ENCODE data around the gene PFN1. TPM values are rescaled to one million over a fixed set of nuclear protein-coding genes. Genes with fewer than 3 reads are reported as not detected.
A peak's percentile ranks its signal among the peaks of the same experiment; 100 is the strongest.

The PFN1 gene
- total RNA-seq, 1 donor from 2014 or later, result 1,346 TPM

DNA sequence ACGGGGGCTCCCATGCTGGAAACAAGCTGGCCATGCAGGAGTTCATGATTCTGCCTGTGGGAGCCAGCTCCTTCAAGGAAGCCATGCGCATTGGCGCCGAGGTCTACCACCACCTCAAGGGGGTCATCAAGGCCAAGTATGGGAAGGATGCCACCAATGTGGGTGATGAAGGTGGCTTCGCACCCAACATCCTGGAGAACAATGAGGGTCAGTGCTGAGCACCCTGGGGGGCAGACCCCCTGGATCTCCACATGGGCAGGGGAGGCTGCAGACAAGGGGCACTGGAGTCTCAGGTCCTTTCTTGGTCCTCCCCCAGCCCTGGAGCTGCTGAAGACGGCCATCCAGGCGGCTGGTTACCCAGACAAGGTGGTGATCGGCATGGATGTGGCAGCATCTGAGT is 6.8 kb upstream of the PFN1 start:
- Mint-ChIP-seq H3K27me3 (ENCODE audit: low read depth, unreplicated experiment) (no peaks in the 10 kb centered on the region), H3K9me3 (ENCODE audit: unreplicated experiment) (no peaks in the 10 kb centered on the region), H3K4me1 (ENCODE audit: low read depth, unreplicated experiment) (peaks cover 28% of the 10 kb centered on the region), H3K36me3 (ENCODE audit: low read depth, unreplicated experiment) (peaks cover 17% of the 10 kb centered on the region), H3K27ac (ENCODE audit: unreplicated experiment) (no peak overlapping the region), H3K4me3 (ENCODE audit: unreplicated experiment) (peak overlapping the region; percentile 64)
- FAIRE-seq, result no peak
- no peak for TF ChIP-seq EZH2 (IDR thresholded peaks at IDR 0.05; ENCODE audit: insufficient read depth, low read length)
- no peaks in the 10 kb centered on the region for H4K20me1 ChIP-seq (ENCODE audit: insufficient read depth, low read length)
- no peak overlapping the region for H3K4me3 ChIP-seq (ENCODE audit: insufficient read depth, low read depth, low read length)
- DNase-seq (ENCODE audit: low read depth), result no peak
- no peak overlapping the region for H3K9ac ChIP-seq (ENCODE audit: low read length)
- H2AFZ ChIP-seq (ENCODE audit: low read depth, low read length), result no peak overlapping the region
- no peak overlapping the region for H3K27ac ChIP-seq (ENCODE audit: low read depth, low read length)
- no peaks in the 10 kb centered on the region for H3K36me3 ChIP-seq (ENCODE audit: insufficient read depth, low read length)
- no peaks in the 10 kb centered on the region for H3K9me3 ChIP-seq (ENCODE audit: insufficient read depth, low read depth, low read length)
- H3K4me2 ChIP-seq (ENCODE audit: low read length), result no peak overlapping the region
- no peaks in the 10 kb centered on the region for H3K79me2 ChIP-seq (ENCODE audit: insufficient read depth, low read length)
- peaks cover 21% of the 10 kb centered on the region for H3K4me1 ChIP-seq (ENCODE audit: insufficient read depth, low read length)
- no peaks in the 10 kb centered on the region for H3K27me3 ChIP-seq (ENCODE audit: insufficient read depth, low read length)

- Histone ChIP-seq H3K27me3 (ENCODE audit: insufficient read depth, low read length) (no peaks in the 10 kb centered on the region), H4K20me1 (ENCODE audit: insufficient read depth, low read length) (peaks cover 3% of the 10 kb centered on the region), H3K4me2 (ENCODE audit: low read length) (peak overlapping the region; percentile 60), H3K9ac (ENCODE audit: low read length) (peak overlapping the region; percentile 17), H3K4me1 (ENCODE audit: insufficient read depth, low read length) (peaks cover 22% of the 10 kb centered on the region), H3K79me2 (ENCODE audit: insufficient read depth, low read length) (no peaks in the 10 kb centered on the region), H3K27ac (ENCODE audit: low read depth, low read length) (no peak overlapping the region), H3K9me3 (ENCODE audit: insufficient read depth, low read depth, low read length) (no peaks in the 10 kb centered on the region), H2AFZ (ENCODE audit: low read depth, low read length) (no peak overlapping the region), H3K4me3 (ENCODE audit: insufficient read depth, low read depth, low read length) (no peak overlapping the region), H3K36me3 (ENCODE audit: insufficient read depth, low read length) (no peaks in the 10 kb centered on the region)
- peak; percentile 60 for DNase-seq (ENCODE audit: low read depth)
- peaks cover 9% of the 10 kb centered on the region for H3K36me3 Mint-ChIP-seq (ENCODE audit: low read depth, unreplicated experiment)
- H3K9me3 Mint-ChIP-seq (ENCODE audit: unreplicated experiment), result no peaks in the 10 kb centered on the region
- TF ChIP-seq, protein P1, sequence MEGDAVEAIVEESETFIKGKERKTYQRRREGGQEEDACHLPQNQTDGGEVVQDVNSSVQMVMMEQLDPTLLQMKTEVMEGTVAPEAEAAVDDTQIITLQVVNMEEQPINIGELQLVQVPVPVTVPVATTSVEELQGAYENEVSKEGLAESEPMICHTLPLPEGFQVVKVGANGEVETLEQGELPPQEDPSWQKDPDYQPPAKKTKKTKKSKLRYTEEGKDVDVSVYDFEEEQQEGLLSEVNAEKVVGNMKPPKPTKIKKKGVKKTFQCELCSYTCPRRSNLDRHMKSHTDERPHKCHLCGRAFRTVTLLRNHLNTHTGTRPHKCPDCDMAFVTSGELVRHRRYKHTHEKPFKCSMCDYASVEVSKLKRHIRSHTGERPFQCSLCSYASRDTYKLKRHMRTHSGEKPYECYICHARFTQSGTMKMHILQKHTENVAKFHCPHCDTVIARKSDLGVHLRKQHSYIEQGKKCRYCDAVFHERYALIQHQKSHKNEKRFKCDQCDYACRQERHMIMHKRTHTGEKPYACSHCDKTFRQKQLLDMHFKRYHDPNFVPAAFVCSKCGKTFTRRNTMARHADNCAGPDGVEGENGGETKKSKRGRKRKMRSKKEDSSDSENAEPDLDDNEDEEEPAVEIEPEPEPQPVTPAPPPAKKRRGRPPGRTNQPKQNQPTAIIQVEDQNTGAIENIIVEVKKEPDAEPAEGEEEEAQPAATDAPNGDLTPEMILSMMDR (IDR thresholded peaks at IDR 0.05; ENCODE audit: insufficient read depth, low read depth, low read length), result no peak
- peaks cover 28% of the 10 kb centered on the region for H3K4me1 Mint-ChIP-seq (ENCODE audit: low read depth, unreplicated experiment)
- no peaks in the 10 kb centered on the region for H3K27me3 Mint-ChIP-seq (ENCODE audit: low read depth, unreplicated experiment)
- FAIRE-seq, result peak; percentile 76
- H3K27ac Mint-ChIP-seq (ENCODE audit: unreplicated experiment), result peak overlapping the region; percentile 78
- H3K4me3 Mint-ChIP-seq (ENCODE audit: unreplicated experiment), result peak overlapping the region; percentile 31
These were observed 5.2 kb upstream of the PFN1 start for GRCh38 chr17:4953451-4953961.

- H3K4me3 ChIP-seq (ENCODE audit: insufficient read depth, low read depth, low read length), result no peak overlapping the region
- Mint-ChIP-seq H3K27me3 (ENCODE audit: low read depth, unreplicated experiment) (no peaks in the 10 kb centered on the region), H3K4me1 (ENCODE audit: low read depth, unreplicated experiment) (peaks cover 28% of the 10 kb centered on the region), H3K27ac (ENCODE audit: unreplicated experiment) (peak overlapping the region; percentile 62), H3K36me3 (ENCODE audit: low read depth, unreplicated experiment) (peaks cover 15% of the 10 kb centered on the region), H3K9me3 (ENCODE audit: unreplicated experiment) (no peaks in the 10 kb centered on the region), H3K4me3 (ENCODE audit: unreplicated experiment) (peak overlapping the region; percentile 70)
- H3K9ac ChIP-seq (ENCODE audit: low read length), result no peak overlapping the region
- H3K4me1 ChIP-seq (ENCODE audit: insufficient read depth, low read length), result peaks cover 22% of the 10 kb centered on the region
- H3K27ac ChIP-seq (ENCODE audit: low read depth, low read length), result no peak overlapping the region
- DNase-seq (ENCODE audit: low read depth), result no peak
- peaks cover 4% of the 10 kb centered on the region for H3K36me3 ChIP-seq (ENCODE audit: insufficient read depth, low read length)
- H4K20me1 ChIP-seq (ENCODE audit: insufficient read depth, low read length), result peaks cover 19% of the 10 kb centered on the region
- no peak for FAIRE-seq
- peaks cover 19% of the 10 kb centered on the region for H3K79me2 ChIP-seq (ENCODE audit: insufficient read depth, low read length)
- TF ChIP-seq, protein P1 (IDR thresholded peaks at IDR 0.05; ENCODE audit: insufficient read depth, low read depth, low read length), result no peak
- TF ChIP-seq EZH2 (IDR thresholded peaks at IDR 0.05; ENCODE audit: insufficient read depth, low read length), result no peak
- no peak overlapping the region for H2AFZ ChIP-seq (ENCODE audit: low read depth, low read length)
- H3K4me2 ChIP-seq (ENCODE audit: low read length), result no peak overlapping the region
- H3K27me3 ChIP-seq (ENCODE audit: insufficient read depth, low read length), result no peaks in the 10 kb centered on the region
- H3K9me3 ChIP-seq (ENCODE audit: insufficient read depth, low read depth, low read length), result no peaks in the 10 kb centered on the region
These were observed 3.2 kb upstream of the PFN1 start for GRCh38 chr17:4951486-4951885.
